HEK293 (cell line): ENCODE measurements around the gene POFUT2.

ENCODE experiments used
- CTCF ChIA-PET: fragments of 350-600 bp; formaldehyde crosslinking; extraction: SDS; loops from one replicate; lab custom pipeline; 2021; ENCODE audit warnings: antibody characterized with exemption; lab: Yijun Ruan, JAX
- POLR2A ChIA-PET: fragments of 300-600 bp; formaldehyde crosslinking; extraction: SDS; loops from one replicate; lab custom pipeline; 2020; ENCODE audit warnings: antibody characterized with exemption, inconsistent platforms; lab: Yijun Ruan, JAX
- H3K27ac ChIP-seq: fragments of 200-500 bp; sonication (Bioruptor generic); 2 replicates; pipeline ENCODE4 v1.5.1; 2014; ENCODE audit warnings: low read depth, low read length, control low read depth, inconsistent platforms; ENCODE audit errors: extremely low read depth
- H3K36me3 ChIP-seq, 2 experiments: fragments of 200-500 bp in 1 of 2; sonication (Bioruptor generic) in 1 of 2; 1 replicate in 1 of 2; 2 replicates in 1 of 2; pipeline ENCODE4 v1.5.1; 2014 to 2017; ENCODE audit warnings: inconsistent platforms in 2 of 2, low read length in 2 of 2; ENCODE audit not compliant: control insufficient read depth in 2 of 2, insufficient read depth in 1 of 2
- H3K4me1 ChIP-seq: fragments of 200-500 bp; sonication (Bioruptor generic); 2 replicates; pipeline ENCODE4 v1.5.1; 2014; ENCODE audit warnings: mild to moderate bottlenecking, low read length, inconsistent platforms; ENCODE audit not compliant: control insufficient read depth, insufficient read depth
- H3K4me3 ChIP-seq: 2 replicates; pipeline ENCODE4 v1.5.1; 2011; ENCODE audit warnings: low read depth, mild to moderate bottlenecking, control low read depth, low read length, moderate library complexity
- H3K9me3 ChIP-seq: fragments of 200-500 bp; sonication (Bioruptor generic); 2 replicates; pipeline ENCODE4 v1.5.1; 2014; ENCODE audit warnings: low read depth, low read length, inconsistent platforms; ENCODE audit not compliant: control insufficient read depth, insufficient read depth
- BCL6B ChIP-seq: fragments of 450-650 bp; formaldehyde crosslinking; IDR thresholded peaks from 2 replicates; pipeline ENCODE4 v1.5.1; 2017; ENCODE audit warnings: missing biosample characterization, missing genetic modification characterization
- GLIS1 ChIP-seq: fragments of 450-650 bp; formaldehyde crosslinking; IDR thresholded peaks from 2 replicates; pipeline ENCODE4 v1.5.1; 2016; ENCODE audit warnings: missing biosample characterization, missing genetic modification characterization
- HOXC10 ChIP-seq: sonication (generic); formaldehyde crosslinking; IDR thresholded peaks from 2 replicates; pipeline ENCODE4 v1.8.1; 2023; ENCODE audit warnings: mild to moderate bottlenecking, missing genetic modification reagents
- KLF1 ChIP-seq: fragments of 450-650 bp; formaldehyde crosslinking; IDR thresholded peaks from 2 replicates; pipeline ENCODE4 v1.5.1; 2016; ENCODE audit warnings: missing biosample characterization, missing genetic modification characterization
- KLF10 ChIP-seq: fragments of 450-650 bp; IDR thresholded peaks from 2 replicates; pipeline ENCODE4 v1.5.1; 2018; ENCODE audit warnings: missing biosample characterization, mild to moderate bottlenecking, missing genetic modification characterization
- PATZ1 ChIP-seq: fragments of 450-650 bp; formaldehyde crosslinking; IDR thresholded peaks from 2 replicates; pipeline ENCODE4 v1.5.1; 2016; ENCODE audit warnings: missing biosample characterization, missing genetic modification characterization
- PRDM10 ChIP-seq: fragments of 450-650 bp; formaldehyde crosslinking; IDR thresholded peaks from 2 replicates; pipeline ENCODE4 v1.5.1; 2016; ENCODE audit warnings: missing biosample characterization, missing genetic modification characterization
- REST ChIP-seq: fragments of 450-650 bp; formaldehyde crosslinking; IDR thresholded peaks from 2 replicates; pipeline ENCODE4 v1.5.1; 2016; ENCODE audit warnings: missing biosample characterization, missing genetic modification characterization
- WT1 ChIP-seq: fragments of 450-650 bp; formaldehyde crosslinking; IDR thresholded peaks from 2 replicates; pipeline ENCODE4 v1.5.1; 2016; ENCODE audit warnings: missing biosample characterization, missing genetic modification characterization
- ZBTB17 ChIP-seq: fragments of 450-650 bp; formaldehyde crosslinking; IDR thresholded peaks from 2 replicates; pipeline ENCODE4 v1.5.1; 2016; ENCODE audit warnings: missing biosample characterization, missing genetic modification characterization
- ZNF174 ChIP-seq: fragments of 450-650 bp; formaldehyde crosslinking; IDR thresholded peaks from 2 replicates; pipeline ENCODE4 v1.5.0; 2017; ENCODE audit warnings: missing biosample characterization, mild to moderate bottlenecking, missing genetic modification characterization
- ZNF2 ChIP-seq: fragments of 450-650 bp; formaldehyde crosslinking; IDR thresholded peaks from 2 replicates; pipeline ENCODE4 v1.5.1; 2016; ENCODE audit warnings: missing biosample characterization, missing genetic modification characterization
- ZNF211 ChIP-seq: fragments of 450-650 bp; formaldehyde crosslinking; IDR thresholded peaks from 2 replicates; pipeline ENCODE4 v1.5.1; 2016; ENCODE audit warnings: low read depth, missing biosample characterization, missing genetic modification characterization
- ZNF239 ChIP-seq: fragments of 450-650 bp; formaldehyde crosslinking; IDR thresholded peaks from 2 replicates; pipeline ENCODE4 v1.5.1; 2016; ENCODE audit warnings: missing biosample characterization, missing genetic modification characterization
- ZNF398 ChIP-seq: fragments of 450-650 bp; formaldehyde crosslinking; IDR thresholded peaks from 2 replicates; pipeline ENCODE4 v1.5.1; 2017; ENCODE audit warnings: missing biosample characterization, missing genetic modification characterization
- ZNF48 ChIP-seq: fragments of 450-650 bp; formaldehyde crosslinking; IDR thresholded peaks from 2 replicates; pipeline ENCODE4 v1.5.1; 2016; ENCODE audit warnings: missing biosample characterization, missing genetic modification characterization
- ZNF488 ChIP-seq: fragments of 450-650 bp; formaldehyde crosslinking; IDR thresholded peaks from 2 replicates; pipeline ENCODE4 v1.5.1; 2016; ENCODE audit warnings: missing biosample characterization, missing genetic modification characterization
- ZNF664 ChIP-seq: fragments of 450-650 bp; formaldehyde crosslinking; IDR thresholded peaks from 2 replicates; pipeline ENCODE4 v1.5.1; 2016; ENCODE audit warnings: missing biosample characterization, missing genetic modification characterization

The POFUT2 gene

GRCh38 chr21:45283611-45284455 lies 3.9 kb downstream of the POFUT2 start:
- Histone ChIP-seq H3K4me3 (no peak overlapping the region), H3K9me3 (no peaks in the 10 kb centered on the region), H3K27ac (no peak overlapping the region), H3K4me1 (no peaks in the 10 kb centered on the region), H3K36me3 (peaks cover 0 to 67% of the 10 kb centered on the region in 2 experiments; a peak in 1 of 3 replicates)
- CTCF ChIA-PET, result no interaction called here
- TF ChIP-seq BCL6B (tag by site-specific recombination) (no peak), ZBTB17 (tag by site-specific recombination) (no peak), PATZ1 (no peak), ZNF398 (tag by site-specific recombination) (no peak), ZNF488 (tag by site-specific recombination) (no peak), ZNF48 (tag by site-specific recombination) (no peak), KLF10 (no peak), WT1 (tag by site-specific recombination) (no peak), KLF1 (no peak), ZNF239 (no peak)
- POLR2A ChIA-PET, result no interaction called here

GRCh38 chr21:45283035-45283610 lies 4.6 kb downstream of the POFUT2 start:
- H3K36me3 ChIP-seq, result peaks cover 0 to 75% of the 10 kb centered on the region in 2 experiments; a peak in 1 of 3 replicates
- TF ChIP-seq HOXC10 (no peak), REST (tag by site-specific recombination) (no peak), ZNF664 (no peak), ZNF211 (tag by site-specific recombination) (no peak), ZNF174 (no peak), GLIS1 (tag by site-specific recombination) (no peak), PATZ1 (no peak), PRDM10 (tag by site-specific recombination) (no peak), ZNF2 (tag by site-specific recombination) (no peak)

More at GRCh38 chr21:45283035-45283610, 4.6 kb downstream of the POFUT2 start:
- no peaks in the 10 kb centered on the region for H3K4me1 ChIP-seq
- H3K9me3 ChIP-seq, result no peaks in the 10 kb centered on the region
- no peak overlapping the region for H3K27ac ChIP-seq
- CTCF ChIA-PET, result no interaction called here
- no peak overlapping the region for H3K4me3 ChIP-seq
- POLR2A ChIA-PET, result no interaction called here
